ENCODE measurements around the gene SPTAN1.

The SPTAN1 gene

GRCh38 chr9:128607642-128608350, 55.4 kb downstream of the SPTAN1 start:
- no peak for DNase-seq

- DNase-seq, result no peak
Measured at GRCh38 chr9:128610897-128611296, 58.5 kb downstream of the SPTAN1 start.

DNA sequence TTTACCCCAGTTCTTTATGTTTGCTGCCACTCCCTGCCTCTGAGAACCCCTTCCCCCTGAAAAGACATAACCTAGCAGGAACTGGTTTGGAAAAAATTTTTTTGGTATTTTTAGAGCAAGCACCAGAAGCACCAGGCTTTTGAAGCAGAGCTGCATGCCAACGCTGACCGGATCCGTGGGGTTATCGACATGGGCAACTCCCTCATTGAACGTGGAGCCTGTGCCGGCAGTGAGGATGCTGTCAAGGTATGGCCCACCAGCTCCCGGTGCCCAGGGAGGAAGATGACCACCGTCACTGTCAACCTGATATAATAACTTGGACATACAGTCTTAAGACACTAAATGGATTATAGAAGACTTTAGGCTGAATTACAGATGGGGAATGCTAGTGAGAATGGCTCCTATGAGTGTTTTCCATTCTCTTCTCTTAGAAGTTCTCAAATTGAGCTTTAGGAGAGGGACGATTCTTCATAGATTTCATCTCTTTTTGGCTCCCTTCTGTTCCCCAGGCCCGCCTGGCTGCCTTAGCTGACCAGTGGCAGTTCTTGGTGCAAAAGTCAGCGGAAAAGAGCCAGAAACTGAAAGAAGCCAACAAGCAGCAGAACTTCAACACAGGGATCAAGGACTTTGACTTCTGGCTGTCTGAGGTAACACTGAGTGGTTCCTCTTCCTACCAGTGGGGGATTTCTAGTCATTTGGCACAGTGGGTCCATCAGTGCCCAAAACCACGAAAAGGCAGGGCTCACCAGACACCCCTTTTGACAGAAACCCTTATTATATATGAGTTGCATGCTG, 59.4 kb downstream of the SPTAN1 start:
- no peak for DNase-seq

- no peak for DNase-seq
Measured at GRCh38 chr9:128614728-128615127, 62.3 kb downstream of the SPTAN1 start.

DNA sequence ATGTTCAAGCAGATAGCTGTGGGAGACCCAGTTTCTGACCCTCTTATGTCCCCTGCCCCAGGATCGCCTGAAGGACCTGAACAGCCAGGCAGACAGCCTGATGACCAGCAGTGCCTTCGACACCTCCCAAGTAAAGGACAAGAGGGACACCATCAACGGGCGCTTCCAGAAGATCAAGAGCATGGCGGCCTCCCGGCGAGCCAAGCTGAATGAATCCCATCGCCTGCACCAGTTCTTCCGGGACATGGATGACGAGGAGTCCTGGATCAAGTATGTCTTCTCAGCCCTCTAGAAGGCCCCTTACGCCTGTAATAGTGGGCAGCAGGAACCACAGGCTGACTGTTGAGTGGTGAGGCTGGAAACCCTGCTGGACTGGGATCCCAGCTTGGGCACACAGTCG, 63.2 kb downstream of the SPTAN1 start:
- no peak for DNase-seq

DNA sequence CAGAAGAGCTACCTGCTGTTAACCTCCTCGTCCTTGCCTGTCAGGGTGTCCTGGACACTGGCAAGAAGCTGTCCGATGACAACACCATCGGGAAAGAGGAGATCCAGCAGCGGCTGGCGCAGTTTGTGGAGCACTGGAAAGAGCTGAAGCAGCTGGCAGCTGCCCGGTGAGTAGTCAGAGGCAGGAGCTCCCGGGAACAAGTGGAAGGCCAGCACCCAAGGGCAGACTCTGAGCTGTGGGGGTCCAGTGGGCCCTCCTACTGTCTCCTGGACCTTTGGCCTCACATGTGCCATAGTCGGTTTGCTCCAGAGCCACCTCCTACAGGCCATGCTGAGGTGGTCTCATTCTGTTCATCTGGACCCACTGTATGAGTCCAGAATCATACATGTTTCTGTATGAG, 65.6 kb downstream of the SPTAN1 start:
- no peak for DNase-seq

DNA sequence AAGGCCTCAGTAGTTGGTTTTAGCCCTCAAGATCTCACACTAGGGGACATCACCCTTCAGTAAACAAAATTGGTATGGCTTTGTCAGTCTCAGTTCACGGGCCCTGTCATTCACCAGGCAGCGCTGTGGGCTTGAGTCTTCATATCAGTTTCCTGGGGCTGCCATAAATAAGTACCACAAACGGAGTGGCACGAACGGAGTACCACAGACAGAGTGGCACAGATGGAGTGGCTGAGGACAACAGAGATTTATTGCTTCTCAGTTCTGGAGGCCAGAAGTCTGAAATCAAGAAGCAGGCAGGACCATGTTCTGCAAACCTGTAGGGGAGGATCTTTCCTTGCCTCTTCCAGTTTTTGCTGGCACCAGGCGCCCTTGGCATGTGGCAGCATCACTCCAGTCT, 66.7 kb downstream of the SPTAN1 start:
- no peak for DNase-seq

GRCh38 chr9:128619779-128620178, 67.4 kb downstream of the SPTAN1 start:
- DNase-seq, result no peak

DNA sequence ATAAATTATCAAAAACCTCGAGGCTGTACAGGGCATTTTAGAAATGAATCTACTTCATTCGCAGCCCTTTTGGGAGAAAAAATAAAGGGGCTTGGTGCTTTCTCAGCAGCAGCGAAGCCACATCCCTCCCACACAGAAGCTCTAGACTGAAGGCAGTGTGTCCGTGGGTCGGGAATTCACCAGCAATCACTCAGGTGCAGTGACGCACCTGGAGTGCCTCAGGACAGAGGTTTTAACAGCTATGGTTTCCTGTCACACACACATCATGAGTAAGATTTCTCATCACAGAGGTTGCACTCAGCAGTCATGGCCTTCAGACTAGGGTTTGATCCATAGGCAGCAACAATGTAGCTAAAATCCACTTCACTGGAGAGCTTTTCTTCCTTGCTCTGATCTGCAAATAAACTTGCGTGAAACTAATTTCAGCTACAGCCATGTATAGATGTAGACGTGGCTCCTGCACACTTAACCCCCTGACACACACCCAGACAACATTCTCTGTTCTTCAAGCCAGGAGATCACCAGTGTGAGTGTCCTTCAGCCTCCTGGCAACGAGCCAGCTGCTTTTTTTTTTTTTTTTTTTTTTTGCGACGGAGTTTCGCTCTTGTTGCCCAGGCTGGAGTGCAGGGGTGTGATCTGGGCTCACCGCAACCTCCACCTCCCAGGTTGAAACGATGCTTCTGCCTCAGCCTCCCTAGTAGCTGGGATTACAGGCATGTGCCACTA, 69.5 kb downstream of the SPTAN1 start:
- no peak for DNase-seq

DNA sequence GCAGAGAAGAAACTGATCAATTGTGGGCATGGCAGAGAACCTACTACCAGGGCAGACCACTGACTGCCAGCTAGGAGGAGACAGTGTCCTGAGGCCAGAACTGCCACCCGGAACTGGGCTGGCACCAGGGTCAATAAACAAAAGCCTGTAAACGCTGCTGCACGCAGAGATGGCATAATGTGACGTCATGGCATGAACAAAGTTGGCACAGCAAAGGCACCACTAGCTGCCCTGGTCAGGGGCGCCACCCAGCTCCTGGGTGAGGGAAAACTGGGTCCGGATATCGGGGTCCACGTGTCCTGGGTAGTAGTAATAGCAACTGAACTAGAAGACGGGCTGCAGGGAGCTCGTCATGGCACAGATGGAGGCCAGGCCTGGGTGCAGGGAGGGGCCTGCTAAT, 72.2 kb downstream of the SPTAN1 start:
- no peak for DNase-seq

DNA sequence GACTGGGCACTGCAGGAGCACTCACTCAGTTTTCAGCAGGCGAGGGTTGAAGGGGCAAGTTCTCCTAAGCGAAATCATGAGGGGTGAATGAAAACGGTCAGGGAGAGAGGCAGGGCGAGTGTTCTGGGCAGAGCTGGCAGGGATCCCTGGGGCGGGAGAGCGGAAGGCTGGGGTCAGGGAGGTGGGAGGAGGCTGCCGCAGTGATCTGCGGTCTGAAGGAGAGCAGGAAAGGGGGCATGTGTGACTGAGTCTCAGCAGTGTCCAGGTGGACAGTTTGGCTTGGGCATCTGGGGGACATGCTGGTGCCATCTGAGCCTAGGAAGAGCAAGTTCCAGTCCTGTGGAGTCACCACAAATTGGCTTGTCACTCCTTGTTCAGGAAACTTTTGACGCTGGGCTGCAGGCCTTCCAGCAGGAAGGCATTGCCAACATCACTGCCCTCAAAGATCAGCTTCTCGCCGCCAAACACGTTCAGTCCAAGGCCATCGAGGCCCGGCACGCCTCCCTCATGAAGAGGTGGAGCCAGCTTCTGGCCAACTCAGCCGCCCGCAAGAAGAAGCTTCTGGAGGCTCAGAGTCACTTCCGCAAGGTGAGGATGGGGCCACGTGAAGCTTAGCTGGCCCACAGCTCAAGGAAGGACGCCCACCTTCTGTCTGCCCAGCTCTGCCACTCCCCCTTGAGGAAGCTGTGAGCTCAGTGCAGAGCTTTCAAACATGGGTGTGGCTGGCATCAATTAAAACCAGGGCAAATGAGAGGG, 73.2 kb downstream of the SPTAN1 start:
- no peak for DNase-seq

DNA sequence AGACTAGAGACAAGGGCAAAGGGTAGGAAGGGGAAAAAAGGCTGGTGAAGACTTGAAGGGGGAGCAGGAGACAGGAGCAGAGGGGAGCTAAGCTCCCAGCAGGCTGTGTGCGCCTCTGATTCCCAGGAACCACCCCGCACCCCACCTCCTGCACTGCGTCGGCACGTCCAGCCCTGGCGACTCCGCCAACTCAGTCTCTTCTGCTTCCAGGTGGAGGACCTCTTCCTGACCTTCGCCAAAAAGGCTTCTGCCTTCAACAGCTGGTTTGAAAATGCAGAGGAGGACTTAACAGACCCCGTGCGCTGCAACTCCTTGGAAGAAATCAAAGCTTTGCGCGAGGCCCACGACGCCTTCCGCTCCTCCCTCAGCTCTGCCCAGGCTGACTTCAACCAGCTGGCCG, 73.8 kb downstream of the SPTAN1 start:
- no peak for DNase-seq

- no peak for DNase-seq
Measured at GRCh38 chr9:128627127-128627715, 74.8 kb downstream of the SPTAN1 start.

- no peak for DNase-seq
Measured at GRCh38 chr9:128627906-128628305, 75.5 kb downstream of the SPTAN1 start.

DNA sequence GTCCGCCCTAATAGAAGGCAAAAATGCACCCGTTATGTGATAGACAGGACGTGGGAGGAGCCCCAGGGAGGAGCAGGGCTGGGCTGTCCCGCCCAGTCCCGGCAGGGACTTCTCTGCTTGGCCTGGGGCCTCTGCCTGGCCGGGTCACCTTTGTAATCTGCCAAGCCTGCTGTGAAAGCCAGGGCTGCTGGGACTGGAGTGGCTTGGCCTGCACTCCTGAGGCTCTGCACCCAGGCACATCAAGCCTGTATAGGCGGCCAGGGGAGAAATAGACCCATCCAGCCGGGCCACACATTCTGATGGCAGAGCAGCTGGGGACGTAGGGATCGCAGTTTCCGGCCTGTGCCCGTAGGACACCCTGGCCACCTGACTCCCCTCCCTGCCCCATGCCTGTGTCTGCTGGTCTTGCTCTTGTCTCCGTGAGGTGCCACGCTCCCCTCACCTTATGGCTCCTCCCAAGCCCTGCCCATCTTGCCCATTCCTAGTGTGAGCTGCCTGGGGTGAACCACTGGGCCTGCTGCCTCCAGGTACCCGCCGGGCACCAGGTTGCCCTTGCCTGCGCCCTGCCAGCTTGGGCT, 76.2 kb downstream of the SPTAN1 start:
- no peak for DNase-seq

GRCh38 chr9:128629136-128629535, 76.7 kb downstream of the SPTAN1 start:
- no peak for DNase-seq

DNA sequence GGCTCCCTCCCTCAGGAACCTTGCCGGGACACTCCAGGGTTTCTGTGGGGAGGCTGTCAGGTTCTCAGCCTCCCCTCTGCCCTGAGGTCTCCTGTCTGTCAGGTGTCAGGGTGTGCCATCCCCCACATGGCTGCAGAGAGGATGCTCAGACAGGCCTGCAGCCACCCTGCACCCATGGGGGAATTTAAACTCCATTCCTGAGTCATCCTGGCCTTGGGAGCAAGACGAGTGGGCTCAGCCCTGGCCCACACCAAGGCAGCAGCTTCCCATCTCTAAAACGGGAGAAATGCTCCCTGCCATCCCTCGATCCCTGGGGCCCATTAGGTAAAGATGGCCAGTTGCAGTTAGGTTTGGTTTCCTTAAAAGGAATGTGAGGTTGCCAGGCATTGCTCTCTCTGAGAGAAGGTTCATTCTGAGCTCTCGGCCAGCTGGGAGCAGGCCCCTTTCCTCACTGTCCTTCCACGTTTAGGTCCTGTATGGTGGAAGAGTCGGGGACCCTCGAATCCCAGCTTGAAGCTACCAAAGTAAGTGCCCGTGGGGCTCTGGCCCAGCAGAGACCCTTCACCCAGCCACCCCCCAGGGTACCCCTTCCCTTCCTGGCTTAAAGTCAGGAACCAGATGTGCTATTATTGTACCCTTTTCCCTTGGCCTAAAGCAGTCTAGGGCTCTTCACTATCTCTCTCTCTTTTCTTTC, 77.6 kb downstream of the SPTAN1 start:
- no peak for DNase-seq

- DNase-seq, result no peak
Measured at GRCh38 chr9:128631636-128632035, 79.2 kb downstream of the SPTAN1 start.

GRCh38 chr9:128632066-128632465, 79.7 kb downstream of the SPTAN1 start:
- no peak for DNase-seq

DNA sequence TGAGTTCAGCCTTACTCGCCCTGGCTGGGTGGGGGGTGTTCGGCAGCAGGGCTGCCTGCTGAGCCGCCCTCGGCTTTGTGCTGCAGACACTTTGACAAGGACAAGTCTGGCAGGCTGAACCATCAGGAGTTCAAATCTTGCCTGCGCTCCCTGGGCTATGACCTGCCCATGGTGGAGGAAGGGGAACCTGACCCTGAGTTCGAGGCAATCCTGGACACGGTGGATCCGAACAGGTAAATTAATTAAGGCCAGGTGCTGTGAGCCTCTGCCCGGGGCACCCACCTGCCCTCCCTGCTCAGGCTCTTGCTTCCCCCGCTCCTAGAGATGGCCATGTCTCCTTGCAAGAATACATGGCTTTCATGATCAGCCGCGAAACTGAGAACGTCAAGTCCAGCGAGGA, 80.1 kb downstream of the SPTAN1 start:
- DNase-seq, result no peak

GRCh38 chr9:128633057-128633456, 80.7 kb downstream of the SPTAN1 start:
- DNase-seq, result no peak

DNA sequence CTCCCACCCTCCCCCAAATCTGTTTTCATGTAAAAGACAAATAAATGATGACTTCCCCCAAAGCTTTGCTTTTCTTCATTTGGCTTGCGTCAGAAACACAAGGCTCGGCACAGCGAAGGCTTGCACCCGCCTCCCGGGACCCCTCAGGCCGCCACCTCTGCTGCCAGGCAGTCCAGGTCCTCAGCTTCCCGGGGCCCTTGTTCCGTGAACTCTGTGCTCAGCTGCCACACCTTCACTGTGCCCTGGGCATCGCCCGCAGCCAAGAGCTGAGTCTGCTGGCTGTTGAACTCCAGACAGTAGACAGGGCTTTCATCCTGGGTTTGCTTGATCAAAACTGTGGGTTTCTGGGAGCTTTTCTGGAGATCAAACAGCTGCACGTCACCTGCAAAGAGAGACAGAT, 81.2 kb downstream of the SPTAN1 start:
- no peak for DNase-seq
